ENCODE measurements around the gene RIPK3. TPM values are rescaled to one million over a fixed set of nuclear protein-coding genes. Genes with fewer than 3 reads are reported as not detected.

RIPK3 gene
- total and polyA plus RNA-seq, 2 experiments from 2014 or later: 0.32 to 1.5 TPM

DNA sequence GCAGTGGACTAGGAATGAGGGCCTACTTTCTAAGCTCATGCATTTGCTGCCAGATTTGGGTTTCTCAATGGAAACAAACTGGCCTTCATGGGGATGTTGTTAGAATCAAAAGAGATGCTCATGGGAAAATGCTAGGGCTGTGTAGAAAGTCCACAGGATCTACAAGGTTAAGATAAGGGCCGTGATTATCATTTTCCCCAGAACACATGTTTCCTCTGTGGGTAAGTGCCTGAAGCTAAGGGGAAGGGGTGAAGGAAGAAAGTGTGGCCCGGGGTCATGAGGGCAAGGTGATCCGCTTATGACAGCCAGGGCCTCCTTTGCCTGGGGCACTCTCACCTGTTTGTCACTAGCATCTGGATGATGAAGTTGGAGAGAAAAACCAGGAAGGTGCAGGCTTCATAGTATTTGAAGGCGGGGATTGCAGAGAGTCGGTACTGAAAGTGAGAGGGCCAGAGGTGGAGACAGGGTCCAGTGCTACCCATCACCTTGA lies 14.7 kb downstream of the RIPK3 start:
- Histone ChIP-seq H3K9me2 (ENCODE audit: insufficient read depth) (no peaks in the 10 kb centered on the region), H3K4me3 (no peak overlapping the region), H3K79me2 (replicated peaks; ENCODE audit: insufficient read depth) (no peaks in the 10 kb centered on the region), H2AFZ (no peak overlapping the region), H4K20me1 (replicated peaks; ENCODE audit: insufficient read depth) (no peaks in the 10 kb centered on the region), H3K4me2 (no peak overlapping the region), H3K4me1 (ENCODE audit: insufficient read depth) (no peaks in the 10 kb centered on the region), H3K27me3 (ENCODE audit: insufficient read depth) (peaks cover 27% of the 10 kb centered on the region), H3F3A (replicated peaks; ENCODE audit: low read depth) (no peaks in the 10 kb centered on the region), H3K27ac (ENCODE audit: low read depth) (no peak overlapping the region), H3K36me3 (ENCODE audit: insufficient read depth) (no peaks in the 10 kb centered on the region)
- Mint-ChIP-seq H3K27ac (no peak overlapping the region), H3K4me3 (no peak overlapping the region), H3K9me3 (no peaks in the 10 kb centered on the region; the same call in 2 of the 3 replicates), H3K4me1 (peaks cover 2% of the 10 kb centered on the region; the same call in 1 of the 3 replicates), H3K36me3 (ENCODE audit: low read depth) (no peaks in the 10 kb centered on the region; the same call in 2 of the 3 replicates), H3K27me3 (ENCODE audit: insufficient read depth, low read depth, poor library complexity) (peaks cover 19% of the 10 kb centered on the region)
- TF ChIP-seq CREB1 (CRISPR knock-in tag; IDR thresholded peaks at IDR 0.05; ENCODE audit: low read depth) (no peak), NANOG (IDR thresholded peaks at IDR 0.05; ENCODE audit: borderline replicate concordance) (no peak), ZNF331 (CRISPR knock-in tag; IDR thresholded peaks at IDR 0.05; ENCODE audit: low read depth) (no peak), ZNF114 (CRISPR knock-in tag; IDR thresholded peaks at IDR 0.05) (no peak), JUNB (IDR thresholded peaks at IDR 0.05; ENCODE audit: unreplicated experiment) (no peak), EZH2 (IDR thresholded peaks at IDR 0.05; ENCODE audit: low read depth, unreplicated experiment) (no peak), EZH2phosphoT487 (IDR thresholded peaks at IDR 0.05; ENCODE audit: unreplicated experiment) (no peak)
- TF ChIP-seq, protein P1, sequence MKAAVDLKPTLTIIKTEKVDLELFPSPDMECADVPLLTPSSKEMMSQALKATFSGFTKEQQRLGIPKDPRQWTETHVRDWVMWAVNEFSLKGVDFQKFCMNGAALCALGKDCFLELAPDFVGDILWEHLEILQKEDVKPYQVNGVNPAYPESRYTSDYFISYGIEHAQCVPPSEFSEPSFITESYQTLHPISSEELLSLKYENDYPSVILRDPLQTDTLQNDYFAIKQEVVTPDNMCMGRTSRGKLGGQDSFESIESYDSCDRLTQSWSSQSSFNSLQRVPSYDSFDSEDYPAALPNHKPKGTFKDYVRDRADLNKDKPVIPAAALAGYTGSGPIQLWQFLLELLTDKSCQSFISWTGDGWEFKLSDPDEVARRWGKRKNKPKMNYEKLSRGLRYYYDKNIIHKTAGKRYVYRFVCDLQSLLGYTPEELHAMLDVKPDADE (IDR thresholded peaks at IDR 0.05): no peak
- TF ChIP-seq, protein P2, sequence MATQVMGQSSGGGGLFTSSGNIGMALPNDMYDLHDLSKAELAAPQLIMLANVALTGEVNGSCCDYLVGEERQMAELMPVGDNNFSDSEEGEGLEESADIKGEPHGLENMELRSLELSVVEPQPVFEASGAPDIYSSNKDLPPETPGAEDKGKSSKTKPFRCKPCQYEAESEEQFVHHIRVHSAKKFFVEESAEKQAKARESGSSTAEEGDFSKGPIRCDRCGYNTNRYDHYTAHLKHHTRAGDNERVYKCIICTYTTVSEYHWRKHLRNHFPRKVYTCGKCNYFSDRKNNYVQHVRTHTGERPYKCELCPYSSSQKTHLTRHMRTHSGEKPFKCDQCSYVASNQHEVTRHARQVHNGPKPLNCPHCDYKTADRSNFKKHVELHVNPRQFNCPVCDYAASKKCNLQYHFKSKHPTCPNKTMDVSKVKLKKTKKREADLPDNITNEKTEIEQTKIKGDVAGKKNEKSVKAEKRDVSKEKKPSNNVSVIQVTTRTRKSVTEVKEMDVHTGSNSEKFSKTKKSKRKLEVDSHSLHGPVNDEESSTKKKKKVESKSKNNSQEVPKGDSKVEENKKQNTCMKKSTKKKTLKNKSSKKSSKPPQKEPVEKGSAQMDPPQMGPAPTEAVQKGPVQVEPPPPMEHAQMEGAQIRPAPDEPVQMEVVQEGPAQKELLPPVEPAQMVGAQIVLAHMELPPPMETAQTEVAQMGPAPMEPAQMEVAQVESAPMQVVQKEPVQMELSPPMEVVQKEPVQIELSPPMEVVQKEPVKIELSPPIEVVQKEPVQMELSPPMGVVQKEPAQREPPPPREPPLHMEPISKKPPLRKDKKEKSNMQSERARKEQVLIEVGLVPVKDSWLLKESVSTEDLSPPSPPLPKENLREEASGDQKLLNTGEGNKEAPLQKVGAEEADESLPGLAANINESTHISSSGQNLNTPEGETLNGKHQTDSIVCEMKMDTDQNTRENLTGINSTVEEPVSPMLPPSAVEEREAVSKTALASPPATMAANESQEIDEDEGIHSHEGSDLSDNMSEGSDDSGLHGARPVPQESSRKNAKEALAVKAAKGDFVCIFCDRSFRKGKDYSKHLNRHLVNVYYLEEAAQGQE (IDR thresholded peaks at IDR 0.05; ENCODE audit: unreplicated experiment): no peak
- TF ChIP-seq, protein P3, sequence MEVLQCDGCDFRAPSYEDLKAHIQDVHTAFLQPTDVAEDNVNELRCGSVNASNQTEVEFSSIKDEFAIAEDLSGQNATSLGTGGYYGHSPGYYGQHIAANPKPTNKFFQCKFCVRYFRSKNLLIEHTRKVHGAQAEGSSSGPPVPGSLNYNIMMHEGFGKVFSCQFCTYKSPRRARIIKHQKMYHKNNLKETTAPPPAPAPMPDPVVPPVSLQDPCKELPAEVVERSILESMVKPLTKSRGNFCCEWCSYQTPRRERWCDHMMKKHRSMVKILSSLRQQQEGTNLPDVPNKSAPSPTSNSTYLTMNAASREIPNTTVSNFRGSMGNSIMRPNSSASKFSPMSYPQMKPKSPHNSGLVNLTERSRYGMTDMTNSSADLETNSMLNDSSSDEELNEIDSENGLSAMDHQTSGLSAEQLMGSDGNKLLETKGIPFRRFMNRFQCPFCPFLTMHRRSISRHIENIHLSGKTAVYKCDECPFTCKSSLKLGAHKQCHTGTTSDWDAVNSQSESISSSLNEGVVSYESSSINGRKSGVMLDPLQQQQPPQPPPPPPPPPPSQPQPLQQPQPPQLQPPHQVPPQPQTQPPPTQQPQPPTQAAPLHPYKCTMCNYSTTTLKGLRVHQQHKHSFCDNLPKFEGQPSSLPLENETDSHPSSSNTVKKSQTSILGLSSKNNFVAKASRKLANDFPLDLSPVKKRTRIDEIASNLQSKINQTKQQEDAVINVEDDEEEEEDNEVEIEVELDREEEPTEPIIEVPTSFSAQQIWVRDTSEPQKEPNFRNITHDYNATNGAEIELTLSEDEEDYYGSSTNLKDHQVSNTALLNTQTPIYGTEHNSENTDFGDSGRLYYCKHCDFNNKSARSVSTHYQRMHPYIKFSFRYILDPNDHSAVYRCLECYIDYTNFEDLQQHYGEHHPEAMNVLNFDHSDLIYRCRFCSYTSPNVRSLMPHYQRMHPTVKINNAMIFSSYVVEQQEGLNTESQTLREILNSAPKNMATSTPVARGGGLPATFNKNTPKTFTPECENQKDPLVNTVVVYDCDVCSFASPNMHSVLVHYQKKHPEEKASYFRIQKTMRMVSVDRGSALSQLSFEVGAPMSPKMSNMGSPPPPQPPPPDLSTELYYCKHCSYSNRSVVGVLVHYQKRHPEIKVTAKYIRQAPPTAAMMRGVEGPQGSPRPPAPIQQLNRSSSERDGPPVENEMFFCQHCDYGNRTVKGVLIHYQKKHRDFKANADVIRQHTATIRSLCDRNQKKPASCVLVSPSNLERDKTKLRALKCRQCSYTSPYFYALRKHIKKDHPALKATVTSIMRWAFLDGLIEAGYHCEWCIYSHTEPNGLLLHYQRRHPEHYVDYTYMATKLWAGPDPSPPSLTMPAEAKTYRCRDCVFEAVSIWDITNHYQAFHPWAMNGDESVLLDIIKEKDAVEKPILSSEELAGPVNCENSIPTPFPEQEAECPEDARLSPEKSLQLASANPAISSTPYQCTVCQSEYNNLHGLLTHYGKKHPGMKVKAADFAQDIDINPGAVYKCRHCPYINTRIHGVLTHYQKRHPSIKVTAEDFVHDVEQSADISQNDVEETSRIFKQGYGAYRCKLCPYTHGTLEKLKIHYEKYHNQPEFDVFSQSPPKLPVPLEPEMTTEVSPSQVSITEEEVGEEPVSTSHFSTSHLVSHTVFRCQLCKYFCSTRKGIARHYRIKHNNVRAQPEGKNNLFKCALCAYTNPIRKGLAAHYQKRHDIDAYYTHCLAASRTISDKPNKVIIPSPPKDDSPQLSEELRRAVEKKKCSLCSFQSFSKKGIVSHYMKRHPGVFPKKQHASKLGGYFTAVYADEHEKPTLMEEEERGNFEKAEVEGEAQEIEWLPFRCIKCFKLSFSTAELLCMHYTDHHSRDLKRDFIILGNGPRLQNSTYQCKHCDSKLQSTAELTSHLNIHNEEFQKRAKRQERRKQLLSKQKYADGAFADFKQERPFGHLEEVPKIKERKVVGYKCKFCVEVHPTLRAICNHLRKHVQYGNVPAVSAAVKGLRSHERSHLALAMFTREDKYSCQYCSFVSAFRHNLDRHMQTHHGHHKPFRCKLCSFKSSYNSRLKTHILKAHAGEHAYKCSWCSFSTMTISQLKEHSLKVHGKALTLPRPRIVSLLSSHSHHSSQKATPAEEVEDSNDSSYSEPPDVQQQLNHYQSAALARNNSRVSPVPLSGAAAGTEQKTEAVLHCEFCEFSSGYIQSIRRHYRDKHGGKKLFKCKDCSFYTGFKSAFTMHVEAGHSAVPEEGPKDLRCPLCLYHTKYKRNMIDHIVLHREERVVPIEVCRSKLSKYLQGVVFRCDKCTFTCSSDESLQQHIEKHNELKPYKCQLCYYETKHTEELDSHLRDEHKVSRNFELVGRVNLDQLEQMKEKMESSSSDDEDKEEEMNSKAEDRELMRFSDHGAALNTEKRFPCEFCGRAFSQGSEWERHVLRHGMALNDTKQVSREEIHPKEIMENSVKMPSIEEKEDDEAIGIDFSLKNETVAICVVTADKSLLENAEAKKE (CRISPR knock-in tag; IDR thresholded peaks at IDR 0.05): no peak
- TF ChIP-seq, protein P4, sequence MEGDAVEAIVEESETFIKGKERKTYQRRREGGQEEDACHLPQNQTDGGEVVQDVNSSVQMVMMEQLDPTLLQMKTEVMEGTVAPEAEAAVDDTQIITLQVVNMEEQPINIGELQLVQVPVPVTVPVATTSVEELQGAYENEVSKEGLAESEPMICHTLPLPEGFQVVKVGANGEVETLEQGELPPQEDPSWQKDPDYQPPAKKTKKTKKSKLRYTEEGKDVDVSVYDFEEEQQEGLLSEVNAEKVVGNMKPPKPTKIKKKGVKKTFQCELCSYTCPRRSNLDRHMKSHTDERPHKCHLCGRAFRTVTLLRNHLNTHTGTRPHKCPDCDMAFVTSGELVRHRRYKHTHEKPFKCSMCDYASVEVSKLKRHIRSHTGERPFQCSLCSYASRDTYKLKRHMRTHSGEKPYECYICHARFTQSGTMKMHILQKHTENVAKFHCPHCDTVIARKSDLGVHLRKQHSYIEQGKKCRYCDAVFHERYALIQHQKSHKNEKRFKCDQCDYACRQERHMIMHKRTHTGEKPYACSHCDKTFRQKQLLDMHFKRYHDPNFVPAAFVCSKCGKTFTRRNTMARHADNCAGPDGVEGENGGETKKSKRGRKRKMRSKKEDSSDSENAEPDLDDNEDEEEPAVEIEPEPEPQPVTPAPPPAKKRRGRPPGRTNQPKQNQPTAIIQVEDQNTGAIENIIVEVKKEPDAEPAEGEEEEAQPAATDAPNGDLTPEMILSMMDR (conservative IDR thresholded peaks at IDR 0.05; ENCODE audit: low read depth in 2 of 2): no peak
- ATAC-seq: no peak
- DNase-seq (ENCODE audit: low spot score): no peak
